Ishikawa (cell line): ENCODE results near the gene GIT2.

Experiments
- CEBPB ChIP-seq: IDR thresholded peaks from 2 replicates; pipeline ENCODE4 v1.6.1; 2012
- CREB1 ChIP-seq: IDR thresholded peaks from 2 replicates; pipeline ENCODE4 v1.6.1; 2012; ENCODE audit warnings: low read depth
- EGR1 ChIP-seq: IDR thresholded peaks from 2 replicates; pipeline ENCODE4 v1.6.1; 2012
- EP300 ChIP-seq: IDR thresholded peaks from 2 replicates; pipeline ENCODE4 v1.6.1; 2012; ENCODE audit warnings: borderline replicate concordance
- FOXM1 ChIP-seq: IDR thresholded peaks from 2 replicates; pipeline ENCODE4 v1.6.1; 2012; ENCODE audit warnings: low read depth, borderline replicate concordance
- NFIC ChIP-seq: IDR thresholded peaks from 2 replicates; pipeline ENCODE4 v1.6.1; 2012
- RAD21 ChIP-seq: IDR thresholded peaks from 2 replicates; pipeline ENCODE4 v1.6.1; 2012; ENCODE audit warnings: low read depth
- REST ChIP-seq: IDR thresholded peaks from 2 replicates; pipeline ENCODE4 v1.6.1; 2012; ENCODE audit warnings: low read depth, mild to moderate bottlenecking
- TAF1 ChIP-seq: IDR thresholded peaks from 2 replicates; pipeline ENCODE4 v1.6.1; 2012; ENCODE audit warnings: low read depth, mild to moderate bottlenecking
- TCF12 ChIP-seq: IDR thresholded peaks from 2 replicates; pipeline ENCODE4 v1.6.1; 2012; ENCODE audit warnings: low read depth
- TEAD4 ChIP-seq: IDR thresholded peaks from 2 replicates; pipeline ENCODE4 v1.6.1; 2012
- YY1 ChIP-seq: IDR thresholded peaks from 2 replicates; pipeline ENCODE4 v1.6.1; 2012; ENCODE audit warnings: low read depth
- ZBTB7A ChIP-seq: IDR thresholded peaks from 2 replicates; pipeline ENCODE4 v1.6.1; 2012; ENCODE audit warnings: low read depth
- TF ChIP-seq, protein P1 (sequence below): IDR thresholded peaks from 2 replicates; pipeline ENCODE4 v1.6.1; 2012
- TF ChIP-seq, protein P2 (sequence below): IDR thresholded peaks from 2 replicates; pipeline ENCODE4 v1.6.1; 2012

The GIT2 gene

GRCh38 chr12:109995361-109995685 lies 845 bp downstream of the GIT2 start:
- TF ChIP-seq RAD21 (no peak), ZBTB7A (no peak), REST (no peak), TAF1 (no peak), NFIC (no peak), TCF12 (no peak), FOXM1 (no peak), CEBPB (no peak)
- TF ChIP-seq, protein P1, sequence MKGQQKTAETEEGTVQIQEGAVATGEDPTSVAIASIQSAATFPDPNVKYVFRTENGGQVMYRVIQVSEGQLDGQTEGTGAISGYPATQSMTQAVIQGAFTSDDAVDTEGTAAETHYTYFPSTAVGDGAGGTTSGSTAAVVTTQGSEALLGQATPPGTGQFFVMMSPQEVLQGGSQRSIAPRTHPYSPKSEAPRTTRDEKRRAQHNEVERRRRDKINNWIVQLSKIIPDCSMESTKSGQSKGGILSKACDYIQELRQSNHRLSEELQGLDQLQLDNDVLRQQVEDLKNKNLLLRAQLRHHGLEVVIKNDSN: no peak
- TF ChIP-seq, protein P2, sequence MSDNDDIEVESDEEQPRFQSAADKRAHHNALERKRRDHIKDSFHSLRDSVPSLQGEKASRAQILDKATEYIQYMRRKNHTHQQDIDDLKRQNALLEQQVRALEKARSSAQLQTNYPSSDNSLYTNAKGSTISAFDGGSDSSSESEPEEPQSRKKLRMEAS: no peak

DNA sequence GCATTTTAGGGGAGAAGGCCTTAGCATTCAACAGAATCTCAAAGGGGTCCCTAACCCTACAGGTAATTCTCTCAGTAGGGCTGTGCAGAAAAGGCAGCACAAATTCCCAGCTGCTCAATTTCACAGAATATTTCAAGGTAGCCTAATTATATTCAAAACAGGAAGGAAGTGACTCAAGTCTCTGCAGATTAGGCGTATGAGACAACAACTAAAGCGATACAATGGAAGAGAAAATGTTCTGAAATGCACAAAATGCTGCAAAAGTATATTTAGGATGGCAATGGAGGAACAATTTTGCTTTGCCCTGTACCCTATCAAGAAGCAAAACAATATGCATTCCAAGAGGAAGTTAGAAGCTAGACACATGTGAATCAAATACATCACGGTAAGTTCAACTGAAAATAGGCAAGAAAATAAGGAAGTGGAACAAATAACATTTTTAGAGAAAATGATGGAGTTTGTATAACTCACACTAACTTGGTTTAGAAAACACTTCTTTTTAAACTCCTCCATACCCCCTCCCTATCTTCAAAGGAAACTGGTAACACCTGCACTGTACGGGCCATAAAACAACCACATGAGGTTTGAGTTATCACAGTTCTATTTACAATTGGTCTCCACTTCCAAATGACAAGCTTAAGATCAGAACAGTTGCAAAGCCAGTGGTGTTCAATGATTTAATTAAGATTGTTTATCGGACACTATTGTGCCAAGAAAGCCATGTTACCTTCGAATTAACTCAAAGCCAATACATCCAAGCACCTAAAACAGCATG lies 1.6 kb downstream of the GIT2 start:
- TF ChIP-seq EP300: no peak
- TF ChIP-seq, protein P2: no peak
- TF ChIP-seq CREB1: no peak
- no peak for TF ChIP-seq REST
- no peak for TF ChIP-seq EGR1
- no peak for TF ChIP-seq NFIC
- TF ChIP-seq, protein P1: no peak
- TF ChIP-seq TAF1: no peak
- TF ChIP-seq TCF12: no peak
- no peak for TF ChIP-seq ZBTB7A
- no peak for TF ChIP-seq YY1

DNA sequence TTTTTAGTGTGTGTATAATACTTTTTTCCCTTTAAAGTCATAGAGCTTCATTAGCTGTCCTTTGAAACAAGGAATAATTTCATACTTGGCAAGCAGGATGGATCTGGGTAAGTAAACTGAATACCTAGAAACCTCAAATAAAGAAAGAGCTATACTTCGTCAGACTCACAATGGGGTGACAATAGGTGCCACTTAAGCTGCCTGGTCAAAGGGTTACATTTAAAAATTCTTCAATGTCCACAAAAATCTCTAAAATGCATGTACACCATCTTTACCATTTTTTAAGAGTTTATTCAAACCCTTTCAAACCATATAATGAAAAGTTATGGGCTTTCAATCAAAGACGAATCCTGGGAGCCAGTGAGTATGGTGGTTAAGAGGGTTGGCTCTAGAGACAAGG lies 3.1 kb downstream of the GIT2 start:
- TF ChIP-seq YY1: no peak
- no peak for TF ChIP-seq FOXM1
- no peak for TF ChIP-seq CREB1
- TF ChIP-seq EP300: no peak

DNA sequence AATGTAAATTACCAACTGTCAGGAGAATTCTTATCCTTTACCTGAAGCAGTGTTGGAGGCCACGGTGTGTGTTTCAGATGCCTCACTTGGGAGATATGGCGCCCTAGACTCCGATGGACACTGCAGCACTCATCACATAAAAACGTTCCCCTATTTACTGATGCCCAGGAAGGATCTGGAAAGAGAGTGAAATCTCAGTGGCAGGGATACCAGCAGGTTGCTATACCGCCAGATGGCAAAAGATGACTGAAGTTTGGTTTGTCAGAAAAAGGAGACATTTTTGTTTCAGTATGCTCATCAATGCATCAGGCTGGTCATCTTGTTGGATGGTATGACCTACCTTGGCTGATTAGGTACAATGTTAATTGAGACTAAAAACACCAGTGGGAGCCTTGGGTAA lies 4.6 kb downstream of the GIT2 start:
- TF ChIP-seq, protein P2: no peak
- TF ChIP-seq, protein P1: no peak
- TF ChIP-seq EGR1: no peak
- TF ChIP-seq TCF12: no peak
- no peak for TF ChIP-seq REST
- no peak for TF ChIP-seq RAD21
- TF ChIP-seq NFIC: no peak
- no peak for TF ChIP-seq CEBPB
- TF ChIP-seq YY1: no peak
- no peak for TF ChIP-seq TAF1
- TF ChIP-seq CREB1: no peak
- TF ChIP-seq TEAD4: no peak
- no peak for TF ChIP-seq FOXM1
- TF ChIP-seq EP300: no peak
- TF ChIP-seq ZBTB7A: no peak
